HG03432 (cell line): ENCODE data around the gene BEGAIN.

Experiments
- ATAC-seq: cut with Tn5 transposase; IDR thresholded peaks from one replicate; pipeline ENCODE4 v1.9.1; 2021; ENCODE audit warnings: mild to moderate bottlenecking, moderate library complexity; ENCODE audit not compliant: unreplicated experiment

Gene BEGAIN

DNA sequence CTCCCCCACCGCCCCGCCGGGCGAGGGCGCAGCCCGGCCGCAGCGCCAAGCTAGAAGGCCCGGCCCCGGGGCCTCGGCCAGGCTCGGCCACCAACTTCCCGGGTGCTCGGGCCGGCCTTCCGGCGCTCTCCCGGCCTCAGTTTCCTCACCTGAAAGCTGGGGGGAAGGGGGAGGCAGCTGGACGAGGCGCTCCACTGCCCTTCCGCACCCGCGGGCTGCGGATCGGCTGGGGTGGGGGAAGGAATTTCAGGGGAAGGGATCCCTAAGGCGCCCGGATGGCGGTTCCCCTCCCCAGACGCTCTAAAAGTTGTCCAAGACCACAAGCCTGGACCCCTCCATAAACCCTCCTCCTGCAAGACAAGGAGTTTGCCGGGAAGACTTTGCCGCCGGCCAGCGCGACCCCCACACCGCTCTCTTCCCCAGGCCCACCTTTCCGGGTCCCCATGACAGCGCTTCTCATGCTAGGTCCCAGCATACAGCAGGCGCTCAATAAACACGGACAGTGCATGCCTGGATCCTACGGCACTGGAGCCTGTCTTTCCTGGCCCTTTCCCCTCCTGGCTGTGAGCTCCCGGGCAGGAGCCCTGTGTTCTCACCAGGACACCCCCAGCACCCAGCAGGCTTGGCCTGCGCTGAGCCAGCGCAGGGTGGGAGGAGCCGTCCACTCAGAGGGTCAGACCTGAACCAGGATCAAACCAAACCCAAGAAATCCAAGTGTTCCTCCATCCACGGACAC lies 18.1 kb downstream of the BEGAIN start:
- ATAC-seq = no peak

DNA sequence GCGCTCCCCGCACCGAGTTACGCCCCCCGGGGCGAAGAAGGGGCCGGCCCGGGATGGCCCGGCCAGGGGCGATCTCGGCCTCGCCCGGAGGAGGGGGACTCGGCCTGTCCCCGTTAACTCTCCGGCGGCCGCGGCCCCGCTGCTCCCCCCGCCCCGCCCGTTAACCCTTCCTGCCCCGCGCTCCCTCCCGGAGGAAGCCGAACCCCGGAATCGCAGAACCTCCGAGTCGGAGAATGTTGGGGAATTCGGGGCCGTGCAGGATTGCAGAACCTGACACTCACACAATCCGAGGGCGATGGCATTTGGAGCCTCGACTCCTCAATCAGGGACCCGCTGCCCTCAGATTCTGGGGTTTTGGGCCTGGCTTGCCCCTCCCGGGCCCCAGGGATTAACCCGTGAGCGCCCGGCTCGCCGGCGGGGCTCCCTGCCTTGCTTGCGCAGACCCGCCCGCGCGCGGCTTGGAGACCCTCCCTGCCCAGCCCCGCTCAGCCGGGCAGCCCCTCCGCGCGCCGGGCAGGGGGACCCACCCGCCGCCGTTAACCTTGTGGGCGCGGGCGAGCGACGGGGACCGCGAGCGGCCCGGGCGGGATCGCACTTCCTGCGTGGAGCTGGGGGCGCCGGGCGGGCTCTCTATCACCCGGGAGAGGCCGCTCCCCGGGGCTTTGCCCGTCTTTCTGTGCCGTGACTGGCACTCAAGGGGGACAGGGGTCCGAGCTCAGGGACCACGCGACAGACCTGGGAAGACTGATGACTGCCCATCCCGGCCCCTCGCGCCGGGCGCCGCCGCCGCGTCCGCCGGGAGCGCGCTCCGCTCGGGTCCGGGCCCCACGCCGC lies 18.8 kb downstream of the BEGAIN start:
- no peak for ATAC-seq

DNA sequence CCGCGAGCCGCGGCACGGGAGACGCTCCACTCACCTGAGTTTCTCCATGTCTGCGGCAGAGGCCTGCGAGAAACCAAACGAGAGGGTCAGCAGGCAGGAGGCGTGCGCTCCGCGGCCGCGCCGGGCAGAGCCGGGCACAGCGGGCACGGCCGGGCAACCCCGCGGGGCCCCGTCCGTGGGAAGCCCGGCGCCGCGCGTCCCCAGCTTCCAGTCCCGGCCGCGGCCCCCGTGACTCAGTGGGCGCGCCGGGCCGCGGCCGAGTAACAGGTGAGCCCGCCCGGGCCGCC lies 19.4 kb downstream of the BEGAIN start:
- no peak for ATAC-seq

DNA sequence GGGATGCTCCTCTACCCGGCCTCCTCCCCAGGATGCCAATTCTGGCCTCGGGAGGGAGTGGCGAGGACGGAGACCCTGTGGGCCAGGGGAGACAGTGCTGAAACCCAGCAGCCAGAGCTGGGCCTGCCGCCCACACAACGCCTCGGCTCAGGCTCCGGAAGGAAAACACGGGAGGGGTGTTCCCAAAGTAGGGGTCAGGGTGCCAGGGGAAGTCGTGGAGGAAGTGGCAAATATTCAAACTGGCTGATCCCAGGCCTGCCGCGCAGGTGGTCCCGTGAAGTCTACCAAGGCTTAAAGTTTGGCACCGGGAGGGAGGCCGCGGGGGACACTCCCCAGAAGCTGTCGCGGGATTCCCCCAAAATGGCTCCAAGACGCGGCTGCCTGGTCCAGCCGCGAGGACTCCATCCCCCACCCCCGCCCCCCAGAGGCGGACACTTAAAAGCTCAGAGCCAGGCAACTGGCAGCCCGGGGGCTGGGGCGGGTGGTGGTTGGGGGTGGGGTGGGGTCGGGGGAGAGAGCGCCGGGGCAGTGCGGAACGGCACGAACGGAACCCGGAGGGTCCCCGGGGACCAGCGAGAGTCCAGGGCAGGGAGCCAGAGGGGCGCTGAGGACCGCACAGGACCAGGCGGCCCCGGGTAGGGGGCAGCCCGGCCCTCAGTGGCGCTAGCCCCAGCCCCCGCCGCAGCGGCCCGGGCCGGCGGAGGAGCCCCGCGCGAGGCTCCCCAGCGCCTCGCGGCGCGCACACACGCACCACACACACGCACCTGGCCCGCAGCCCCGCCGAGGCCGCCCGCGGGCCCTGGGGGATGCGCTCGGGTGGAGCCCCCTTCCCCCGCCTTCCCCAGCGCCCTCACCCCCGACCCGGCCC lies 20.0 kb downstream of the BEGAIN start:
- no peak for ATAC-seq

DNA sequence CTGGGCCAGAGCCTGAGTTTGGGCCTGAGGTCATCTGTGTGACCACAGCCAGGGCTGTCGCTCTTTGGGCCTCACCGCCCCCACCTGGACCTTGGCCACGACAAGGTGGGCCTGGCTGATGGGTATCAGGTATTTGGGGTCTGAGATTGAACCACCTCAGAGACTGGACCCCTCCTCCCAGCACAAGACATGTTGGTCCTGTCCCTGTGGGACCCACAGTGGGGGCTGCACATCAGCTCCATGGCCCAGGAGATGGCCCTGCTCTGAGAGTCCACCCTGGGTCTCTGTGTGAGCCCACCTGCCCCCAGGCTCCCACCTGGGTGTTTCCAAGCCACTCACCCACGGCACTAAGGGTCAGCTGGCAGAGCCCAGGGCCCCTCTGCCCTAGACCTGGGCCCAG lies 20.6 kb downstream of the BEGAIN start:
- no peak for ATAC-seq

DNA sequence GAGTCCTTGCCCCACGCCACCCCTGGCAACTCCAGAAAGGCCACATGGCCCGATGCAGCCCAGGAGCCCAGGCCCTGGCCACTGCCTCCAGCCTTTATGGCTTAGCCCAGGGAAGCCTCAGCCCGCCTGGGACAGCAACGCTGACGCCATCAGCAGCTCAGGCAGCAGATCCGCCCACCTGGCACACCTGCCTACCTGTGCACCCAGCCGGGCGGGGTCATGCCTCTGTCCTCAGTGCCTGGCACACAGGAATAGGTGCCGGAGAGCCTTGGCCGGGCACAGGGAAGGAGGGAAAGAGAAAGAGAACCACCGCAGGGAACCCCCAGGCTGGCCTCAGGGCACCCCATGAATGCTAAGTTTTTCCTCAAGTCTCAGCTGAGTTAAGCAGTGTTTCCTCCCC lies 21.1 kb downstream of the BEGAIN start:
- ATAC-seq = no peak

DNA sequence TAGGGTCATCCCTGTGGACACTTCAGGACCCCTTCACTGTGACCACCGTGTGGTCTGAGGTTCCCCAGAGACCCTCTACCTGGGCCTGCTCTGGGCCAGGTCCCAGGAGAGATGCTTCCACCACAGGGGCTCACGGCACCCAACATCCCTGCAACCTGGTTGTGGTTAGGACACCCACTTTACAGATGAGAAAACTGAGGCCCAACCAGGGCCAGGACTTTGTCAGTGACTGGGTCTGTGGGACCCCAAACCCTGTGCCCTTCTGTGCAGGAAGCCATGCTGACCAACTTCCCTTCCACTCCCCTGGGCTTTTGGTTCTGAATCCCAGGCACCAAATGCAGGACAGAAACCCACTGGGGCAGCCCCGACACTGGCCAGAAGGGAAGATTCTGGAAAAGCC lies 21.6 kb downstream of the BEGAIN start:
- no peak for ATAC-seq

DNA sequence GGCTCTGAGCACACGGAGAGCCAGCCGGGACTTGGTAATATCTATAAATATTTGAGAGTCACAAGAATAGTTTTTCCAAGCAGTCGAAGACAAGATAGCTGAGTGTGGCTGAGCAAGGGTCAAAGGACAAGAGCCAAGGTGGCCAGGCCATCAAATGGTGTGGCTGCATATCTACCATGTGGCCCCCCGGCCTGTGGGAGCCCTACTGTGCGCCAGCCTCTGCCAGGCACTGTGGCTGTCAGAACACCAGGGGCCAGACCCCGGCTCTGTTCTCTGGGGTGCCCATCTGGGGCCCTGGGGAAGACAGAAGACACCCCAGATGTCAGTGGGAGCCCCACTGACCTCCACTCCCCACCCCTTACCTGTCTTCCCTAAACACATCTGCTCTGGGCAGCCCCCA lies 22.7 kb downstream of the BEGAIN start:
- ATAC-seq = no peak

DNA sequence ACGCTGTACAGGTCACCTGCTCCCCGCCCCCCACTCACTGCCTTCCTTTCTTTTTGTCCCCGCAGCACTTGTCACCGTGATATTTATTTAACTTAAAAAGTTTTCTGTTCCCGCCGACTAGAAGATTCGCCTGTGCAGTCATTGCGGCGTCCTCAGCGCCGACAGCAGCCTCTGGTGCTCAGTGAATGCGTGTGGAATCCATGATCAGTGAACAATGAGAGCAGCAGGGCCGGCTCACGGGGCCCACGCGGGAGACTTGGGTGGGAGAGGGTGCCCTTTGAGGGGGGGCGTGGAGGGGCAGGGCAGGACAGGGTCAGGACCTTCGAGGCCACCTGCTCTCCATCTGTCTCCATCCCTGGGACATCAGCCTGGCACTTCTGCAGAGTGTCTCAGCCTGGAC lies 24.5 kb downstream of the BEGAIN start:
- no peak for ATAC-seq

DNA sequence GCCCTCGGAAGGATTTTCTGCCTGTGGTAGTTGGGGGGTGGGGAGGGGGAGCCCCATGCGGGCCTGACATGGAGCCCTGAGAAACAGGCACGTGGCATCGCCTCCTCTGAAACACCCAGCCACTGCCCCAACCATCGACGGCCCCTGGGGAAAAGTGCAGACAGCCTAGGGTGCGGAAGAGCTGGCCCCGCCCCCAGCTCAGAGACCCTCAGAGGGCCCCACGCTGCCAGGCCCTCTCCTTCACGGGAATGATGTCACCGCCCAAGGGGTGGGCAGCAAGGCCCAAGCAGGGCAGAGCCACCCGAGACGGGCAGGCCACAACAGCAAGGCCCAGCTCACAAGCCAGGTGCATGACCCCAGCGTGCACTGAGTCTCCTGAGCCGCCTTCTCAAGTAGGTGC lies 26.2 kb downstream of the BEGAIN start:
- no peak for ATAC-seq

DNA sequence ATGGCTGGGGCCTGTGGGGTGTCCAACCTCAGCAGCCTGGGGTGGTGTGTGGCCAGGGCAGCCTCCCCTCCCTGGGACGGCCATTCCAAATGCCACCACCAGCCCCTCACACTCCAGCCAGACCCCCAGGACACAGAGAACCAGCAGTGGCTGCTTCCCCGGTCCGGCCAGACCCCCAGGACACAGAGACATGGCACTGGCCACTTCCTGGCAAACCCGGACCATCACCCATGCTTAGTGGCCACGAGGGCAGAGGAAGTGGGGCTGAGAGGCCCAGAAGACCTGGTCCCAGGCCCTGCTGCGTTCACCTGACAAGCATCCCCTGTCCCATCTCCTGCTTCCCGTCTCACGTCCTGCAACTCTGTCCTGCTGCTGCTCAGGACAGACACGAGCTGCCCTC lies 26.7 kb downstream of the BEGAIN start:
- ATAC-seq = no peak

DNA sequence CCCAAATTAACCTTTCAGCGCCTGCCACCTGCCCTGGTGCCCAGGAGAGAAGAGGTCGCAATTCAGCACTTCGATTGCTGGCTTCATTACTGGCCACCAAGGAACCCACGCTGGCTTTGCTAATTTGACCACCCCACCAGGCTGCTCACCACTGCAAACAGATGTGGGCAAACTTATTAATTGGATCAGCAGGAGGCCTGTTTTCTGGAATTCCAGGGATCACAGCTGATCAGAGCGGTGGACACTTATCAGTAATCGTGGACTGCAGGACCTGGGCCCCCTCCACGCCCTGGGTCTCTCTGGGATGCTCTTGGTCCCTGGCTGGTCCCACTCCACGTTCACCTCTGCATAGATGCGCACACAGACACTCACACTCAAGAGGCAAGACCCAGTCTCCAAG lies 27.8 kb downstream of the BEGAIN start:
- no peak for ATAC-seq

DNA sequence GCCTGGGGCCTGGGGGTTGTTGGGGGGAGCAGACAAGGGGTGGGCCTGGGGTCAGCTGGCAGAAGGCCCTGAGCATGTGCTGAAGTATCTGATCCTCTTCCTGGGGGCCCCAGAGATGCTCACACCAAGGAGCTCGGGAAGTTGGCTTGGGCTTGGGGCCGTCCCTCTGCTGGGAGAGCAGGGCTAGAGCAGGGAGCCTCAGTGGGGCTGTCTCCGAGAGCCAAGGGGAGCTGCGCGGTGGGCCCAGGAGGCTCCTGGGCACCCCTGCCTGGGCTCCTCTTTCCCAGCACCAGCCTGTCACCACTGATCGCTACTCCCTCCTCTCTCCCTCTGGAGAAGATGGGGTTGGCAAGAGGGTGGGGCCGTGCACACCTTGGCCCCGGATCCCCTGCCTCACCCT lies 28.3 kb downstream of the BEGAIN start:
- ATAC-seq = no peak

DNA sequence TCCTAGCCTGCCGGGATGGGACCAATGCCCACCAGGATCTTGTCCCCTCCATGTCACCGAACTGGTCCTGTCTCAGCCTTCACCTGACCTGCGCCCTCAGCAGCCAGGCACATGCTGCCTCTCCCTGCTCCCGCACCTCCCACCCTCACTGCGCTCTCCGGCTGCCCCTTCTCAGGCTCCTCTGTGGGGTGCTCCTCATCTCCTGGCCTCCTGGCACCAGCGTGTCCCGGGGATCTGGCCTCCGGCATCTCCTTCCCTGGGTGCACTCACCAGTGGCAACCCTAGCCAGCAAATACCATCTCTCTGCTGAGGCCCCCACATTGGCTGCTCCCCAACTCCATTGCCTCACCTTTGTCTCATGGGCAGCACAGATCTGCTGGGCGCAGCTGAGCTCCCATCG lies 29.0 kb downstream of the BEGAIN start:
- ATAC-seq = no peak

DNA sequence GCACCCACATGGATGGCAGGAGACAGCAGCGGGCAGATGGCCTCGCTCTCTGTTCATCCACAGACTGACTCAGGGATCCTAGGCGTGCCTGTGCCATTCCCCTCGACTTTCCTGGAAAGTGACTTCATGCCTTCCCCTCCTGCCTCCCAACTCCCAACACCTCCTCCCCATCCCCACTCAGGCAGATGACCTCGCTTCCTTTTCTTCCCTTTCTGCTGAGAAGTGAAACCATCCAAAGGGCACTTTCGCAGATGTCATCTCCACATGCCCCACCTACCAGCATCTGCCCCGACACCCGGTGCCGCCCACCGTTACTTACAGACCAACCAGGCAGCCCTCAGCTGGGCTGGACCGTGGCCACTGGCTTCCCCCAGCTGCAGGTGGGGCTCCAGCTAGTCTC lies 29.6 kb downstream of the BEGAIN start:
- ATAC-seq = no peak

DNA sequence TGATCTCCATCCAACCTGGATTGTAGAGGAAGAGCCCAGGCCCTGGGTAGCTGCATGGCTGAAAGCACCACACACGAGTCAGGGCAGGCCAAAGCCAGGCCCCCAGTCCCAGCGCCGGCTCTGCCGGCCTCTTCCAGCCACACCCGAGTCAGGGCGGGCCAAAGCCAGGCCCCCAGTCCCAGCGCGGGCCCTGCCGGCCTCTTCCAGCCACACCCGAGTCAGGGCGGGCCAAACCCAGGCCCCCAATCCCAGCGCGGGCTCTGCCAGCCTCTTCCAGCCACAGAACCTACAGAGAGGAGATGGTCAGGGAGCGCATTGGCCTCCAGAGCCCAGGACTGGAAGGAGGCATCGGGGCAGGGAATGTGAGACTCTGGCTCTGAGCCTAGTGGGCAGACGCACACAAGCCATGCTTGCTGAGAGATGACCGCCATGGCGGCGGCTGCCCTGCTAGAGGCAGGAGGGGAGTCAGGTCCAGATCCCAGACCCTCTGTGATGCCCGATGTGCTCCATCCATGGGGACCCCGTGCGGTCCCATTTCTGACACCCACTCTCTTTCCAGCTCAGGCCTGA lies 30.2 kb downstream of the BEGAIN start:
- no peak for ATAC-seq

DNA sequence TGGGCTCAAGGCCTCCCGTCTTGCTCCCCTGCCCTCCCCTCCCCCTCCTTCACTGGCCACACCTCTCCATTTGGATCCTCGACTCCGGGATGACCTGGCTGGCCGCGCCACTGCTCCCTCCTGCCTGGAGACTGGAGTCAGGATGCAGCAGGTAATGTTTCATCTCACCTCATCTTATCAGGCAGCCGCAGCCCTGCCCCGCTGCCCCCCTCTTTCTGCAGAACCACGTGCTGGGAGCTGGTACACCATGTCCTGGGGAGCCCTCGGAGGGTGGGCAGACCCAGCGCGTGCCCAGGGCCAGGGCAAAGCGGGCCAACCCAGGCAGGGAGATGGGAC lies 31.1 kb downstream of the BEGAIN start:
- ATAC-seq = no peak

DNA sequence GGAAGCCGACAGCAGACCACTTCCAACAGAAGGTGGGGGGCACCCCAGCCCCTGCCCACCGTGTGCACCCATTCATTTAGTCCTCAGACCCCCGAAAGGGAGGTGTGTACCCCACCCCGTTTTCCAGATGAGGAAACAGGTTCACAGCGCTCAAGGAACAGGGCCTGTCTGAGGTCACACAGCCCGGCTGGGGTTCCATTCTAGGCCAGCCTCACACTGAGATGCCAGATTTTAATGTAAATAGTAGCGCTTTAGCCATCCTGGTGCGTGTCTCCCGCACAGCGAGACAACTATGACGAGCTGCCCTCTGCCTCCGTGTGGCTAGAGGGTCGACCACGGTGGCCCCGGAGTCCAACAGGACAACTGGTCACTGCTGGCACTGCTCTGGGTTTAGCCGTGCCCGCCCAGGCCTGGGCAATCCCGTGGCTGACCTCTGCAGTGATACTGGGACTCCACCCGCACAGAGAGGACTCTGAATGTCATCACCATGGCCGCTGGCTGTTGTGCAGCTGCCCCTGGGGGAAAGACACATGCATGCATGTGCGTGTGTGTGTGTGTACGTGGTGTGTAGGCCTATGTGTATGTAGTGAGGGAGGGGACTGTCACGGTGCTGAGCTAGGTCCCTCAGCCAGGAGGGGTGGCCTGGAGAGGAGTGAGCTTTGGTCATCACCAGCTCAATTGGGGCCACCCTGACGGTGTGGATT lies 31.6 kb downstream of the BEGAIN start:
- ATAC-seq = no peak

DNA sequence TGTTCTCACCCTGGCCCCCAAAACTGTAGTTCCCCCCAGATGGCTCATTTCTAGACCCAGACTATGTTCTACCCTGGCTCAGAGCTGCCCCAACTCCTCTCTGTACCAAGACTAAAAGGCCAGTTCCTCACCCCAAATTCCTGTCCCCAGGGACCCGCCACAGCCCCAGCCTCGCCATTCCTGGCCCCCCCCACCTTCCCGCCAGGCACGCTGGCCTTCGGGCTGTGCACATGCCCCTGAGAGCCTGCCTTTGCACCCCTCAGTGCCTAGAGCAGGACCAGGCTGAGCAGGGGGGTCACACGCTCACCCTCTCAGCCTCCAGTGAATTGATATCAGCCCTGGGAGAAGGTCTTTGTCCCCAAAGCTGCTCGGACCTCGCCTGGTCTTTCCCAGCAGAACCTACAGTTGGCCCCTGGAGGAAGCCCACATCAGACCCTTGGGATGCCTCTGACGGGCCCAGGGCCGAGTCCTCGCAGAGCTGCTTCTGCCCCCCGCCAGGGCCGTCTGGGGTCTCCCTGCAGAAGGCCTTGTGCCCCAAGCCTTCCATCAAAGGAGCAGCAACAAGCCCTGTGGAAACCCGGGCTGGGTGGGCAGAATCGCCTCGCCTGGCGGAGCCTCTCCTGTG lies 32.4 kb downstream of the BEGAIN start:
- ATAC-seq = no peak

DNA sequence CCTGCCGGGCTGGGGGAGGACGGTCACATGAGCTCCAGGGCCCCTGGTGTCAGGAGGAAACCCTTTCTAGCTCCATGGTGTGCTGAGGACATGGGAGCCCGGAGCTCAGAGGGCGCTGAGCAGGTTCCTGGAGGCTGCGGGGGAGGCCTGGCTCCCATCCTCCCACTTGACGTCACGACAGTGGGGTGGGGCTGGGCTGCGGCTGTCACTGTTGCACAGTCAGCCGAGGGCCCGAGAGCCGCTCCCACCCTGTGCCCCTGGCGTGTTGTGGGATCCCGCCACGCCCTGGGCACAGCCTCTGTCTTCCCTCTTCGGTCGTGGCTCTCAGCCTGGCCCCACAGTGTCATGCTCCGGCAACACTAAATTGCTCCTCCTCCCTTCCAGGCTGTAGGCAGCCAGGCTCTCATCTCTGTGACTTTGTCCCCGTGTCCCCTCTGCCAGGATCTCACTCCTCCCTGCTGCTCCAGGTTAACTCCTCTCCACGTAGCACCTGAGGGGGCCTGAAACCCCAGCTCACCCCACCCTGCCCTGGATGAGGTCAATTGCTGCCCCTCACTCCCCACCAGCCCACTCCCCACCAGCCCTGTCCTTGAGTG lies 33.0 kb downstream of the BEGAIN start:
- no peak for ATAC-seq
